ENCODE data around the gene AOAH.

DNA sequence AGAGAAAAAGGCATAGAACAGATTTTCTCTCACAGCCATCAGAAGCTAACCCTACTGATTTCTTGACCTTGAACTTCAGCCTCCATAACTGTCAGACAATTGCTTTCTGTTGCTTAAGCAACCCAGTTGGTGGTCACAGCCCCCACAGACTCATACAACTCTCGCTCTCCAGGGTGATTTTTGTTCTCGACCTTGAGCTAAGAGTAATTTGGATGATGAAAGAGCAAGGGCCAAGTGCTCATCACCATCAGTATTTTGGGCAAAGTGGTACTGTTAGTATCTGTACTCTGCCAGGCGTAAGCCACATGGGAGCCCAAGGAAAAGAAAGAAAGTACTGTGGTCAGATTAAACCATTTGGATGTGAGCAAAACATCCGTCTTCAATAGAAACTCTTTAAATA lies 81.9 kb downstream of the AOAH start:
- TF ChIP-seq, protein P1, sequence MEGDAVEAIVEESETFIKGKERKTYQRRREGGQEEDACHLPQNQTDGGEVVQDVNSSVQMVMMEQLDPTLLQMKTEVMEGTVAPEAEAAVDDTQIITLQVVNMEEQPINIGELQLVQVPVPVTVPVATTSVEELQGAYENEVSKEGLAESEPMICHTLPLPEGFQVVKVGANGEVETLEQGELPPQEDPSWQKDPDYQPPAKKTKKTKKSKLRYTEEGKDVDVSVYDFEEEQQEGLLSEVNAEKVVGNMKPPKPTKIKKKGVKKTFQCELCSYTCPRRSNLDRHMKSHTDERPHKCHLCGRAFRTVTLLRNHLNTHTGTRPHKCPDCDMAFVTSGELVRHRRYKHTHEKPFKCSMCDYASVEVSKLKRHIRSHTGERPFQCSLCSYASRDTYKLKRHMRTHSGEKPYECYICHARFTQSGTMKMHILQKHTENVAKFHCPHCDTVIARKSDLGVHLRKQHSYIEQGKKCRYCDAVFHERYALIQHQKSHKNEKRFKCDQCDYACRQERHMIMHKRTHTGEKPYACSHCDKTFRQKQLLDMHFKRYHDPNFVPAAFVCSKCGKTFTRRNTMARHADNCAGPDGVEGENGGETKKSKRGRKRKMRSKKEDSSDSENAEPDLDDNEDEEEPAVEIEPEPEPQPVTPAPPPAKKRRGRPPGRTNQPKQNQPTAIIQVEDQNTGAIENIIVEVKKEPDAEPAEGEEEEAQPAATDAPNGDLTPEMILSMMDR (IDR thresholded peaks at IDR 0.05): no peak
- no peak for TF ChIP-seq POLR2A (IDR thresholded peaks at IDR 0.05)

Data from sigmoid colon (tissue), 3 donors.